Erythroblast (primary cell): ENCODE data around the gene CCDC8.
"Not testable (repeated sequence)": the region's sequence is repeated elsewhere in the genome, so short reads cannot be mapped to it uniquely, and the experiment has no call there.

Source experiments
- DNase-seq, 2 experiments: peaks; one replicate each; lab custom pipeline; 2025; lab: John Stamatoyannopoulos, UW
- GATA1 ChIP-seq: IDR thresholded peaks from 2 replicates; pipeline ENCODE4 v1.6.1; 2011; ENCODE audit warnings: low read depth, mild to moderate bottlenecking, control low read depth, low read length, moderate library complexity
- POLR2A ChIP-seq: IDR thresholded peaks from 2 replicates; pipeline ENCODE4 v1.6.1; 2011; ENCODE audit warnings: mild to moderate bottlenecking, low read length

CCDC8 gene

GRCh38 chr19:46385636-46386035, 27.7 kb downstream of the CCDC8 start:
- DNase-seq, result no peak
- no peak for TF ChIP-seq POLR2A

- TF ChIP-seq GATA1, result no peak
- no peak for TF ChIP-seq POLR2A
- DNase-seq, result no peak
Observed at GRCh38 chr19:46384396-46384795, 29.0 kb downstream of the CCDC8 start.

GRCh38 chr19:46383846-46384245, 29.5 kb downstream of the CCDC8 start:
- no peak for TF ChIP-seq GATA1
- TF ChIP-seq POLR2A, result no peak
- DNase-seq, result no peak

- TF ChIP-seq GATA1 (no peak), POLR2A (no peak)
- no peak for DNase-seq
Observed at GRCh38 chr19:46383171-46383815, 30.1 kb downstream of the CCDC8 start.

- no peak for DNase-seq
- no peak for TF ChIP-seq POLR2A
- no peak for TF ChIP-seq GATA1
Observed at GRCh38 chr19:46381756-46382345, 31.5 kb downstream of the CCDC8 start.

- DNase-seq, result no peak
- TF ChIP-seq GATA1 (no peak), POLR2A (no peak)
Observed at GRCh38 chr19:46381346-46381745, 32.0 kb downstream of the CCDC8 start.

GRCh38 chr19:46380690-46381089, 32.7 kb downstream of the CCDC8 start:
- no peak for DNase-seq
- no peak for TF ChIP-seq GATA1
- no peak for TF ChIP-seq POLR2A

- no peak for DNase-seq
- TF ChIP-seq POLR2A (no peak), GATA1 (no peak)
Observed at GRCh38 chr19:46378268-46378667, 35.1 kb downstream of the CCDC8 start.

- DNase-seq, result no peak
- TF ChIP-seq POLR2A, result no peak
- TF ChIP-seq GATA1, result no peak
Observed at GRCh38 chr19:46376241-46377153, 36.9 kb downstream of the CCDC8 start.

- DNase-seq, result not testable (repeated sequence)
Observed at GRCh38 chr19:46375476-46376067, 37.8 kb downstream of the CCDC8 start.

- TF ChIP-seq POLR2A (no peak), GATA1 (no peak)
- DNase-seq, result no peak
Observed at GRCh38 chr19:46374536-46375475, 38.6 kb downstream of the CCDC8 start.

- no peak for TF ChIP-seq POLR2A
- TF ChIP-seq GATA1, result no peak
- DNase-seq, result no peak
Observed at GRCh38 chr19:46373491-46374359, 39.6 kb downstream of the CCDC8 start.
